Upper lobe of right lung (tissue), 1 donor: ENCODE measurements around the gene SNX12. TPM values are rescaled to one million over a fixed set of nuclear protein-coding genes. Genes with fewer than 3 reads are reported as not detected.

Experiments
- ATAC-seq: fragments of 200-7000 bp; cut with Tn5 transposase; one replicate; pipeline ENCODE4 v1.9.1; 2020; ENCODE audit warnings: mild to moderate bottlenecking, moderate library complexity
- DNase-seq: peaks from one replicate; pipeline ENCODE4 v3.0.0-alpha.2; 2020
- H3K27ac ChIP-seq: fragments of 200-600 bp; one replicate; pipeline ENCODE4 v1.8.0; 2022
- H3K27me3 ChIP-seq: fragments of 200-600 bp; one replicate; pipeline ENCODE4 v1.8.0; 2022; ENCODE audit warnings: mild to moderate bottlenecking
- H3K36me3 ChIP-seq: fragments of 200-600 bp; one replicate; pipeline ENCODE4 v1.8.0; 2022
- H3K4me1 ChIP-seq: fragments of 200-600 bp; one replicate; pipeline ENCODE4 v1.8.0; 2022
- H3K4me3 ChIP-seq: fragments of 200-600 bp; one replicate; pipeline ENCODE4 v1.8.0; 2022; ENCODE audit warnings: mild to moderate bottlenecking
- H3K9me3 ChIP-seq: fragments of 200-600 bp; one replicate; pipeline ENCODE4 v1.8.0; 2022
- intact Hi-C: fragments of 100-400 bp; cut with DNase I; formaldehyde crosslinking; loops from one replicate; pipeline ENCODE4 v1.11.0; 2022
- total RNA-seq: library from RNA; stranded (reverse); fragmentation: NEBNext Ultra II Directional; extraction: Animal tissue kit (Norgen Biotek cat#: 25700); gene quantifications from one replicate; pipeline ENCODE4 v1.2.1, GENCODE V29; 2021
- TF ChIP-seq, protein P1 (sequence below): fragments of 200-600 bp; IDR thresholded peaks from one replicate; pipeline ENCODE4 v1.8.0; 2022; ENCODE audit warnings: antibody characterized with exemption
- donor health status: DM: no; HTN: yes; CAD: no; lungs with severe emphysema.

SNX12 gene
- total RNA-seq, 1 donor from 2014 or later, result 53.6 TPM

DNA sequence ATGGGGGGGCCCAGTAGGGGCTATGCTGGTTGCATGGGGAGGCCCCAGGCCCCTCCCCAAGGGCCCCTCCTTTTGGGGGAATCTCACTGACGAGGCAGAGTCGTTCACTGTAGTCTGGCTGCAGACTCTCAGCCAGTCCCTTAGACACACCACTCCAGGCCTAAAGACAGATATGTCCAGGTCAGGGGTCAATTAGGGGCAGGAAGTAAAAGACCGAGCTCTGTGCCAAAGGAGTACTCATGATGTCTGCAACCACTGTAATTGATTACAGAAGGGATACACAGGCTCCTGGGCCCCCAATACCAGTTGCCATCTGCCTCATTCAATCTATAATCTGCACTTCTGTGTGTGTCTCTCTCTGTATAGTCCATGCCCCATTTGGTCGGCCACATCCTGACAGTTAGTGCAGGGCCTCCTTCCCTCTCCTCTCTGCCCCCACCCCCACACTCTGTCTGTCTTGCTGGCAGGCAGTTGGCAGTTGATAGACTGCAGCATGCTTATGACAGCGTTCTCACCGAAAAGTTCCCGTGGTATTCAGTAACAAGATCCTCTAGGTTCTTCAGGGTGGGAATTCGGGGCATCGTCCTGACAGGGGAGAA, 39.7 kb upstream of the SNX12 start:
- Histone ChIP-seq H3K36me3 (no peaks in the 10 kb centered on the region), H3K9me3 (no peaks in the 10 kb centered on the region), H3K27me3 (no peaks in the 10 kb centered on the region), H3K4me3 (no peak overlapping the region), H3K27ac (no peak overlapping the region), H3K4me1 (no peaks in the 10 kb centered on the region)
- TF ChIP-seq, protein P1, sequence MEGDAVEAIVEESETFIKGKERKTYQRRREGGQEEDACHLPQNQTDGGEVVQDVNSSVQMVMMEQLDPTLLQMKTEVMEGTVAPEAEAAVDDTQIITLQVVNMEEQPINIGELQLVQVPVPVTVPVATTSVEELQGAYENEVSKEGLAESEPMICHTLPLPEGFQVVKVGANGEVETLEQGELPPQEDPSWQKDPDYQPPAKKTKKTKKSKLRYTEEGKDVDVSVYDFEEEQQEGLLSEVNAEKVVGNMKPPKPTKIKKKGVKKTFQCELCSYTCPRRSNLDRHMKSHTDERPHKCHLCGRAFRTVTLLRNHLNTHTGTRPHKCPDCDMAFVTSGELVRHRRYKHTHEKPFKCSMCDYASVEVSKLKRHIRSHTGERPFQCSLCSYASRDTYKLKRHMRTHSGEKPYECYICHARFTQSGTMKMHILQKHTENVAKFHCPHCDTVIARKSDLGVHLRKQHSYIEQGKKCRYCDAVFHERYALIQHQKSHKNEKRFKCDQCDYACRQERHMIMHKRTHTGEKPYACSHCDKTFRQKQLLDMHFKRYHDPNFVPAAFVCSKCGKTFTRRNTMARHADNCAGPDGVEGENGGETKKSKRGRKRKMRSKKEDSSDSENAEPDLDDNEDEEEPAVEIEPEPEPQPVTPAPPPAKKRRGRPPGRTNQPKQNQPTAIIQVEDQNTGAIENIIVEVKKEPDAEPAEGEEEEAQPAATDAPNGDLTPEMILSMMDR, result no peak
- ATAC-seq (peak; percentile 36), DNase-seq (no peak)
- intact Hi-C loops, result no loop called here

GRCh38 chrX:71107245-71107644, 39.1 kb upstream of the SNX12 start:
- no peaks in the 10 kb centered on the region for H3K9me3 ChIP-seq
- no peak overlapping the region for H3K4me3 ChIP-seq
- TF ChIP-seq, protein P1, result no peak
- H3K4me1 ChIP-seq, result no peaks in the 10 kb centered on the region
- H3K27ac ChIP-seq, result no peak overlapping the region
- H3K36me3 ChIP-seq, result no peaks in the 10 kb centered on the region
- intact Hi-C loops, result no loop called here
- ATAC-seq (no peak), DNase-seq (no peak)
- H3K27me3 ChIP-seq, result no peaks in the 10 kb centered on the region

- Histone ChIP-seq H3K27me3 (no peaks in the 10 kb centered on the region), H3K4me3 (no peak within 1 kb of the TSS), H3K36me3 (no peaks in the 10 kb centered on the region), H3K27ac (no peak within 1 kb of the TSS), H3K4me1 (no peaks in the 10 kb centered on the region), H3K9me3 (no peaks in the 10 kb centered on the region)
- TF ChIP-seq, protein P1, result no peak
- DNase-seq (no peak), ATAC-seq (no peak)
- intact Hi-C loops, result no loop called here
Measured at GRCh38 chrX:71106427-71106826, 38.3 kb upstream of the SNX12 start, which contains the start of gene CXorf65. Gene CXorf65 (minus strand): TSS chrX:71106740. CDS start chrX:71106556, 184 bp downstream.

DNA sequence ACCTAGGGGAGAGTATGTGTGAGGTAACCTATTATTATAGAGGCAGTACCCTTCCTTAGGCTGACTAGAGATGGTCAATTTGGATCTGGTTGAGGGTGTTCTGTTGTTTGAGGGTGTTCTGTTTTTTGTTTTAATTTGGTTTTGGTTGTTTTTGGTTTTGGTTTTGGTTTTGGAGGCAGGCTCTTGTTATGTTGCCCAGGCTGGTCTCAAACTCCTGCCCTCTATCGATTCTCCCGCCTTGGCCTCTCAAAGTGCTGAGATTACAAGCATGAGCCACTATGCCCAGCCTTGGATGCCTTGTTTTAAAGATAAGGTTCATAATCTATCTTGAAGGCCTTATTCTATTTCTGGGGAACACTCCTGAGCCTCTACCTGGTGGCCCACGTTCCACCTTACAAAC, 37.5 kb upstream of the SNX12 start:
- DNase-seq, result no peak
- TF ChIP-seq, protein P1, result no peak
- intact Hi-C loops, result no loop called here

DNA sequence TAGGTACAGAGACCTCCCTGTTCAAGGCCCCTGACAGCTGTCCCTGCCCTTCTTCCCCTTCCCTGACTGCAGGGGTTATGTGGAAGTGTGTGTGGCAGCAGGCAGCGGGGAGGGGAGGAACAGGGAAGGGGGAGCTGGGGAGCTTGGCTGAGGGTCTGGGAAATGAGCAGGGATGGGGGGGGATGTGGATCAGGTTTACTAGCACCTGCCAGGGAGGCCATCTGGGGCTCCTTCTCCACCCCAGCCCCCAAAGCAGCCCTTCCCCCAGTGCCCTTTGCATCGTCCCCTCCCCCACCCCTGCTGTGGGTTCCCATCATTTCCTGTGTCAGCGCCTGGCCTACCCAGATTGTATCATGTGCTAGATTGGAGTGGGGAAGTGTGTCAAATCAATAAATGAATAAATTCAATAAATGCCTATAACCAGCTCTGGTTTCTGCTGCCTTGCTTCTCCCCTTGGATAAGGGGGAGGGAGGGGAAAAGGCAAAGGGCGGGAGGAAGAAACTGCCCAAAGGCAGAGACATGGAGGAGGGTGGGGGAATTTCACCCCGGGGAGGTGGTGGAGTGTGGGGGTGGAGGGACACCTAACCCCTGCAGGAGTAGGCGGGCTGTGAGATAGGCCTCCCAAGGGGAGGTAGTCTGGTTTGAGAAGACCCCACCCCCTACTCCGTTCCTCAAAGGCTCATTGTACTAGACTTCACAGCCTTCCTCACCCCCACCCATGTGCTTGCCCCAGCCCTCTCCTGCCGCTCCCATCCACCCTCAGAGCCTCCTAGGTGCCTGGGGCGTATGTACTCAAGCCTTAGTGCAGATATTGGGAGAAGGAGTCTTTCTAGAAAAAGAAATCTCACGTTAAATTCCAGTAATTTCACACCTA, 35.2 kb upstream of the SNX12 start:
- Histone ChIP-seq H3K27me3 (no peaks in the 10 kb centered on the region), H3K36me3 (no peaks in the 10 kb centered on the region), H3K4me3 (no peak overlapping the region), H3K4me1 (no peaks in the 10 kb centered on the region), H3K9me3 (no peaks in the 10 kb centered on the region), H3K27ac (peak overlapping the region; percentile 42)
- intact Hi-C loops, result no loop called here
- DNase-seq (no peak), ATAC-seq (peak; percentile 71)
- TF ChIP-seq, protein P1, result no peak

More for the DNA sequence above, 37.5 kb upstream of the SNX12 start:
- Histone ChIP-seq H3K27me3 (no peaks in the 10 kb centered on the region), H3K4me1 (no peaks in the 10 kb centered on the region), H3K36me3 (no peaks in the 10 kb centered on the region), H3K4me3 (no peak overlapping the region), H3K27ac (no peak overlapping the region), H3K9me3 (no peaks in the 10 kb centered on the region)
- ATAC-seq, result no peak
